Duodenal mucosa (tissue), 2 donors: Measurements from ENCODE around the gene STAC.
"Not testable (repeated sequence)": the region's sequence is repeated elsewhere in the genome, so short reads cannot be mapped to it uniquely, and the experiment has no call there.

Experiments
- H3K27ac ChIP-seq: one replicate; pipeline ENCODE4 v1.7.0; 2013; ENCODE audit warnings: low read depth, low read length
- H3K27me3 ChIP-seq, 2 donors: one replicate each; pipeline ENCODE4 v1.7.0; 2013; ENCODE audit warnings: low read length in 2 of 2, control low read depth in 1 of 2; ENCODE audit not compliant: insufficient read depth in 2 of 2, control insufficient read depth in 1 of 2
- H3K36me3 ChIP-seq, 2 donors: one replicate each; pipeline ENCODE4 v1.7.0; 2013; ENCODE audit warnings: low read length in 2 of 2, control low read depth in 1 of 2; ENCODE audit not compliant: insufficient read depth in 2 of 2, control insufficient read depth in 1 of 2
- H3K4me1 ChIP-seq, 2 donors: one replicate each; pipeline ENCODE4 v1.7.0; 2013; ENCODE audit warnings: low read length in 2 of 2, control low read depth in 1 of 2; ENCODE audit not compliant: insufficient read depth in 2 of 2, control insufficient read depth in 1 of 2
- H3K4me3 ChIP-seq, 2 donors: one replicate each; pipeline ENCODE4 v1.7.0; 2013; ENCODE audit warnings: low read length in 2 of 2, low read depth in 1 of 2
- H3K9ac ChIP-seq, 2 donors: one replicate each; pipeline ENCODE4 v1.7.0; 2013; ENCODE audit warnings: low read length in 2 of 2, low read depth in 1 of 2
- H3K9me3 ChIP-seq, 2 donors: one replicate each; pipeline ENCODE4 v1.7.0; 2013; ENCODE audit warnings: low read length in 2 of 2, control low read depth in 1 of 2; ENCODE audit not compliant: control insufficient read depth in 1 of 2

STAC gene

GRCh38 chr3:36444909-36445308, 64.6 kb downstream of the STAC start:
- no peaks in the 10 kb centered on the region for H3K9me3 ChIP-seq
- no peaks in the 10 kb centered on the region for H3K27me3 ChIP-seq
- no peak overlapping the region for H3K4me3 ChIP-seq
- no peaks in the 10 kb centered on the region for H3K36me3 ChIP-seq
- no peak overlapping the region for H3K9ac ChIP-seq
- no peaks in the 10 kb centered on the region for H3K4me1 ChIP-seq
- H3K27ac ChIP-seq = no peak overlapping the region

DNA sequence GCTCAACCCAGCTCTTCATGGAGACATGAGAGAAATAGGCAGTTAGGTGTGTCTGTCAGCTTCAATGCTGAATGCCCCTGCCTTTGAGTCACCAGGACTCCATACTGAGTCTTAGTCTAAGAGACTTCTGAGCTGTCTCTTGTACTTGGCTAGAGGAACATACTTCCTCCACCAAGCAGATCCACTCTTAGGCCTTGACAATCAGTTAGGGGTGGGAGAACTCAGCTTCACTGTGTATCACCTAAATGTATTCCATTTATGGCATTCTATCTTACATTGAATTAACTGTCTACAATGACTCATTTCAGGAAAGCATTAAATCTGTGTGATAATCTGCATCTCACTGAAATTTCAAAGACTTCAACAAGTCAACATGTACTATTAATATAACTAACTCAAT, 66.0 kb downstream of the STAC start:
- Histone ChIP-seq H3K9ac (no peak overlapping the region), H3K4me1 (no peaks in the 10 kb centered on the region), H3K27ac (no peak overlapping the region), H3K36me3 (no peaks in the 10 kb centered on the region), H3K4me3 (no peak overlapping the region), H3K9me3 (no peaks in the 10 kb centered on the region), H3K27me3 (no peaks in the 10 kb centered on the region)

DNA sequence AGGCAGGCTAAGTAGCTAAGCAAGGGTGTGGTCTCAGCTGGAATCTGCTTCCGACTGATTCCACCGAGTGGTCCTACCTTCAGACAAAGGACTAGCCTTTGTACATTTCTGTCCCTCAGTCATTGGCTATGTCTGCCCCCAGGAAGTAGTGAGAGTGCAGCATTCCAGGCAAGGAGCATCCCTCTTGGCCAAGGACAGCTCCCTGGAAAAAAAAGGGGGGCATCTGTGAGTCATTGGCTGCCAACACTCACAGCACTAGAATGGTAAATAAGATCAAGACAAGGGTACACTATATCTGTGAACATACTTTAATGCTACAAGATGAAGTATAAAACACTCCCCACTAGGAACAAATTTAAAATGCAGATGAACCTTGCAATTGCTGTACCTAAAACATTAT, 66.8 kb downstream of the STAC start:
- Histone ChIP-seq H3K36me3 (no peaks in the 10 kb centered on the region), H3K27ac (no peak overlapping the region), H3K9me3 (no peaks in the 10 kb centered on the region), H3K27me3 (no peaks in the 10 kb centered on the region), H3K9ac (no peak overlapping the region), H3K4me3 (no peak overlapping the region), H3K4me1 (no peaks in the 10 kb centered on the region)

DNA sequence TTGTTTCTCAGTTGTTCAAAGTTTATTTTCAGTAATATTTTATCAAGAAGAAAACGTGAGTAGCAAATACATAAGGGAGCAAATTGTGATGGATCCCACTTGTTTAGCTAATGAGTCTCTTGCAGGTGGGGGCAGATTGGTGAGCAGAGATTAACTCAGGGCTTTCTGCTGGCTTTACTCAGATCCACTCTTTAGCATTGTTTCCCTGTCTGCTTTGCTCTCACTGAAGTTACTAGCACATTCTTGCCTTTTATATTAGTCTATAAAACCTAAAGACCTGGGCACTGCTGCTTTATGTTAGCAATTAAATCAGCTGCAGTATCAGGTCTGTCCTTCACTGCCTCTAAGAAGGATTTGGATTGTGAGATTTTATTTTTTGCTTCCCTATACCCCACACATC, 71.5 kb downstream of the STAC start:
- Histone ChIP-seq H3K27ac (no peak overlapping the region), H3K36me3 (no peaks in the 10 kb centered on the region), H3K27me3 (no peaks in the 10 kb centered on the region)

DNA sequence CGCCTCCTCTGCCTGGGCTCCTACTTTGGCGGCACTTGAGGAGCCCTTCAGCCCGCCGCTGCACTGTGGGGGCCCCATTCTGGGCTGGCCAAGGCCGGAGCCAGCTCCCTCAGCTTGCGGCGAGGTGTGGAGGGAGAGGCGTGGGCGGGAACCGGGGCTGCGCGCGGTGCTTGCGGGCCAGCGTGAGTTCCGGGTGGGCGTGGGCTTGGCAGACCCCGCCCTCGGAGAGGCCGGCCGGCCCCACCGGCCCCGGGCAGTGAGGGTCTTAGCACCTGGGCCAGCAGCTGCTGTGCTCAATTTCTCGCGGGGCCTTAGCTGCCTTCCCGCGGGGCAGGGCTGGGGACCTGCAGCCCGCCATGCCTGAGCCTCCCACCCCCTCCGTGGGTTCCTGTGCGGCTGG, 72.9 kb downstream of the STAC start:
- H3K27me3 ChIP-seq, H3K9ac ChIP-seq, H3K4me1 ChIP-seq, H3K9me3 ChIP-seq, H3K4me3 ChIP-seq, H3K27ac ChIP-seq, H3K36me3 ChIP-seq: not testable (repeated sequence)

More for the DNA sequence above, 71.5 kb downstream of the STAC start:
- Histone ChIP-seq H3K9me3 (no peaks in the 10 kb centered on the region), H3K9ac (no peak overlapping the region), H3K4me3 (no peak overlapping the region), H3K4me1 (no peaks in the 10 kb centered on the region)

- H3K4me1 ChIP-seq, H3K27me3 ChIP-seq, H3K9ac ChIP-seq, H3K9me3 ChIP-seq, H3K4me3 ChIP-seq, H3K36me3 ChIP-seq, H3K27ac ChIP-seq: not testable (repeated sequence)
Measured at GRCh38 chr3:36453896-36454295, 73.6 kb downstream of the STAC start.

DNA sequence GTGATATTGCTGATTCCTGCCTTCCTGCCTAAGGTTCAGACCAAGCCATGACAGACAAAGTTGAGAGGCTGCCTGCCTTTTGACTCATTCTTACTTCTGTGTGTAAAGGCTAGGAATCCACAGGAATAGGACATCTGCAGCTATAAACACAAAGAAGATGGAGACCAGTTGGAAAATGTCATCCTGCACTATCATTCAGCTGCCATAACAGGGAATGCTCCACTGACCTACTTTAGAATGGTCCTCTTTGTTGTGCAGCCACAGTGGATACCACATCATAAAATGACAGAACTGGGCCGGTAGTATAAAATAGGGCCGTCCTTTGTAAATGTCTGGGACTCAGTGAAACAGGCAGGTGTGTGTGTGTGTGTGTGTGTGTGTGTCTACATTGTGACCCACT, 75.1 kb downstream of the STAC start:
- H3K27me3 ChIP-seq = no peaks in the 10 kb centered on the region
- H3K9ac ChIP-seq = no peak overlapping the region
- H3K36me3 ChIP-seq = no peaks in the 10 kb centered on the region
- no peak overlapping the region for H3K4me3 ChIP-seq
- no peak overlapping the region for H3K27ac ChIP-seq
- H3K9me3 ChIP-seq = no peaks in the 10 kb centered on the region
- no peaks in the 10 kb centered on the region for H3K4me1 ChIP-seq

DNA sequence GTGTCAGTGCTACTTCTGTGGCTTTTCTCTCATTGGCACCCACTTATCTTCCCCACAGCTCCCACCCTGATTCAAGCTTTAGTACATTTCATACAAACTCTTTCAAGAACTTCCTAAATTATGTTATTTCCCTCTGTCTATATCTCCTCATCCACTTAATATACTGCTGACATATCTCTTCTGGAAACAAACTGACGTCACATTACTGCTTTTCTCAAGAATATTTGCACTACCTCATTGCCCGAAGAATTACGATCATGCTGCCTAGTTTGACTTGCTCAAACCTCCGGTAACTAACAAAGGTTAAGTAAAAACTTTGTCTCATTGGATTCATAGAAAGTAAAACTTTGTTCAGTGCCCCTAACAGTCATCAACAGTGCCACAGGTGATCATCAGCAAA, 76.5 kb downstream of the STAC start:
- H3K36me3 ChIP-seq = no peaks in the 10 kb centered on the region
- no peaks in the 10 kb centered on the region for H3K27me3 ChIP-seq
- H3K9ac ChIP-seq = no peak overlapping the region
- no peaks in the 10 kb centered on the region for H3K9me3 ChIP-seq
- H3K4me3 ChIP-seq = no peak overlapping the region
- no peak overlapping the region for H3K27ac ChIP-seq
- no peaks in the 10 kb centered on the region for H3K4me1 ChIP-seq

DNA sequence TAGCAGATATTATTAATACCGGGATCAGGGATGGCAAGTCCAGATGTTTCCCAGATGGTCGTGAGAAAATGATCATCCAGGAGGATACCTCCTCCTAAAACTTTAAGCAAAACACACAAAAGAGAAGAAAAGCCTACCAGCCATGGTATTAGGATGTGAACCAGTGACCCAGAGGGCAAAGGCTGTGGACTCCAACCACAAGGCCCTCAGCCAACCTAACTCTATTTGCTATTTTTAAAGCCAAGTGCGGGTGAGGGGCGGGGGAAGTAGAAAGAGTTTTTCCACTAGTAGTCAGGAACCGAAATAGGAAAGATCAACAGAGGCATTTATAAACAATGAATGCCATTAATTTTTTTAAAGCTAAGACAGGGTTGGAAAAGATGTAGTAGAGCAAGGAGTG, 77.4 kb downstream of the STAC start:
- no peak overlapping the region for H3K4me3 ChIP-seq
- no peaks in the 10 kb centered on the region for H3K27me3 ChIP-seq
- no peaks in the 10 kb centered on the region for H3K4me1 ChIP-seq
- no peaks in the 10 kb centered on the region for H3K9me3 ChIP-seq
- H3K9ac ChIP-seq = no peak overlapping the region
- no peak overlapping the region for H3K27ac ChIP-seq
- no peaks in the 10 kb centered on the region for H3K36me3 ChIP-seq

DNA sequence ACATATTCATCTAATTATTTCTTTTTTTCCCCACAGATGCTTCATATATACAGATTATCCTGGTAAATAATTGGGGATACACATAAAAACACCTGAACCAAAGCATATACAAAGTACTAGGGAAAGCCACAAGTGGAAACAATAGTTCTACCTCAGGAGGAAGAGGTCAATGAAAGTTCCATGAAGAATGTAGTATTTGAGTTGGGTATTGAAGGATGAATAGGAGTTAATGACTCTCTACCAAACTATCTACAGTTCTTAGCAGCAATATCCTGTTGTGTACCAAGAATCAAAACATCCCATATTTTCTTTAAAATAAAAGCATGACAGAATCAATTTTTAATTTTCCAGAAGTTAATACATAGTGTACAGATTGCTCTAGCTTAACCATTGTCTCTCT, 78.9 kb downstream of the STAC start:
- H3K27ac ChIP-seq = no peak overlapping the region
- no peak overlapping the region for H3K9ac ChIP-seq
- H3K27me3 ChIP-seq = no peaks in the 10 kb centered on the region
- H3K4me1 ChIP-seq = no peaks in the 10 kb centered on the region
- no peaks in the 10 kb centered on the region for H3K36me3 ChIP-seq
- no peak overlapping the region for H3K4me3 ChIP-seq
- no peaks in the 10 kb centered on the region for H3K9me3 ChIP-seq

GRCh38 chr3:36461597-36461996, 81.3 kb downstream of the STAC start:
- Histone ChIP-seq H3K36me3 (no peaks in the 10 kb centered on the region), H3K4me1 (no peaks in the 10 kb centered on the region), H3K27ac (no peak overlapping the region), H3K9ac (no peak overlapping the region), H3K9me3 (no peaks in the 10 kb centered on the region), H3K27me3 (no peaks in the 10 kb centered on the region), H3K4me3 (no peak overlapping the region)
